CD4-positive, alpha-beta memory T cell (primary cell): ENCODE data around the gene FOCAD. TPM values are rescaled to one million over a fixed set of nuclear protein-coding genes. Genes with fewer than 3 reads are reported as not detected.

Experiments
- CTCF ChIA-PET: fragments of 350-600 bp; sonication (Branson Sonifier 250); formaldehyde crosslinking; loops from one replicate; lab custom pipeline; 2021; ENCODE audit warnings: inconsistent platforms; ENCODE audit not compliant: partially characterized antibody; lab: Charles Lee
- POLR2A ChIA-PET: fragments of 350-600 bp; sonication (Branson Sonifier 250); formaldehyde crosslinking; loops from one replicate; lab custom pipeline; 2021; ENCODE audit not compliant: partially characterized antibody; lab: Charles Lee
- DNase-seq, 5 donors: peaks; one replicate each; pipeline versions ENCODE4 v3.0.0 to v3.0.0-alpha.2; 2020 to 2022; ENCODE audit warnings: mixed read lengths in 1 of 5
- H3K27ac ChIP-seq: one replicate; pipeline ENCODE4 v1.7.0; 2013; ENCODE audit warnings: low read depth, low read length
- H3K27me3 ChIP-seq: 2 replicates; pipeline ENCODE4 v1.7.0; 2013; ENCODE audit warnings: mild to moderate bottlenecking, low read length, moderate library complexity; ENCODE audit not compliant: insufficient read depth
- H3K36me3 ChIP-seq: 2 replicates; pipeline ENCODE4 v1.7.0; 2013; ENCODE audit warnings: mild to moderate bottlenecking, low read length, moderate library complexity; ENCODE audit not compliant: insufficient read depth
- H3K4me1 ChIP-seq: 2 replicates; pipeline ENCODE4 v1.7.0; 2013; ENCODE audit warnings: mild to moderate bottlenecking, low read length, moderate library complexity; ENCODE audit not compliant: insufficient read depth
- H3K4me3 ChIP-seq, 2 donors: one replicate each; pipeline ENCODE4 v1.7.0; 2013; ENCODE audit warnings: low read length in 2 of 2, mild to moderate bottlenecking in 1 of 2
- H3K9me3 ChIP-seq, 2 donors: one replicate each; pipeline ENCODE4 v1.7.0; 2013; ENCODE audit warnings: low read length in 2 of 2, control low read depth in 1 of 2; ENCODE audit not compliant: control insufficient read depth in 1 of 2
- H3K27ac Mint-ChIP-seq, 7 donors: one replicate each; pipeline ENCODE4 v1.8.0; 2020 to 2021; ENCODE audit warnings: mixed read lengths in 7 of 7, mild to moderate bottlenecking in 6 of 7, inconsistent platforms in 3 of 7, moderate library complexity in 3 of 7
- H3K27me3 Mint-ChIP-seq, 2 donors: one replicate each; pipeline ENCODE4 v1.8.0; 2020 to 2021; ENCODE audit warnings: mixed read lengths in 2 of 2
- H3K36me3 Mint-ChIP-seq, 2 donors: one replicate each; pipeline ENCODE4 v1.8.0; 2020 to 2021; ENCODE audit warnings: mixed read lengths in 2 of 2, inconsistent platforms in 1 of 2, mild to moderate bottlenecking in 1 of 2
- H3K4me1 Mint-ChIP-seq, 4 donors: one replicate each; pipeline ENCODE4 v1.8.0; 2020 to 2021; ENCODE audit warnings: mixed read lengths in 4 of 4, mild to moderate bottlenecking in 1 of 4
- H3K4me3 Mint-ChIP-seq, 8 donors: one replicate each; pipeline ENCODE4 v1.8.0; 2020 to 2021; ENCODE audit warnings: mixed read lengths in 8 of 8, mild to moderate bottlenecking in 7 of 8, moderate library complexity in 6 of 8, inconsistent platforms in 3 of 8
- H3K9me3 Mint-ChIP-seq, 8 donors: one replicate each; pipeline ENCODE4 v1.8.0; 2020 to 2021; ENCODE audit warnings: mixed read lengths in 8 of 8, mild to moderate bottlenecking in 5 of 8, inconsistent platforms in 3 of 8, moderate library complexity in 1 of 8
- intact Hi-C: fragments of 100-400 bp; cut with micrococcal nuclease; formaldehyde crosslinking; loops from one replicate; pipeline ENCODE4 v1.15.1; 2023
- polyA plus RNA-seq, 2 donors: library from polyadenylated mRNA; unstranded; fragments of 300-500 nt; fragmentation: Illumina TruSeq; gene quantifications; one replicate each; pipeline ENCODE4 v1.2.3, GENCODE V29; 2021
- total RNA-seq, 2 experiments: library from RNA; stranded (reverse); gene quantifications; one replicate each; pipeline ENCODE4 v1.2.3, GENCODE V29; 2021

The FOCAD gene
- total and polyA plus RNA-seq, 4 experiments from 2014 or later = 12.4 to 20.6 (median 17.5) TPM

DNA sequence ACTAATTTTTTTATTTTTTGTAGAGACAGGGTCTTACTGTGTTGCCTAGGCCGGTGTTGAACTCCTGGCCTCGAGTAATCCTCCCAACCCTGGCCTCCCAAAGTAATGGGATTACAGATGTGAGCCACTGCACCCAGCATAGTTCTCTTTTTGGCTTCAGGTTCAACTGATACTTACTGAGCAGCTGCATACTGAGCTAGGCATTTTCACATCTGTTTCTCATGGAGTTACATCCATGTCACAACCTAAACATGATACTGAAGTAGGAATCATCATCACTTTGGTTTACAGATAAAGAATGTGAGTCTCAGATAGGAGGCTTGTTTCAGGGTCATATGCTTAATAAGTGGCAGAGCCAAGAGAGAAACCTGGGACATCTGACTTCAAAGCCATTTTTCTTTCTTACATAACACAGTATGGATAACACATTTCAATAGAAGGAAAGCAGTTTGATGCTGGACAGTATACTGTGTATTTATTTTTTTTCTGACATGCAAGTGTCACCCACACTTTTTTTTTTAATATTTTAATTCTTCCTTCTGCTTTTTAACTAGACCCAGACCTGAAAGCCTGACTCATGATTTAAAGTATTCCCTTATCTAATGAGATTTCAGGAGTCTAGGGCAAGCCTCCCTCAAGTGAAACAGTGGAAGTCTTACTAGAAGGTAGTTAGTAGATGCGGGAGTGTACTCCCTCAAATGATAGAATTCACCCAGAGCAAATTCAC is 256.6 kb downstream of the FOCAD start:
- Histone ChIP-seq H3K4me1 (no peaks in the 10 kb centered on the region), H3K36me3 (no peaks in the 10 kb centered on the region), H3K4me3 (no peak overlapping the region), H3K27ac (no peak overlapping the region), H3K9me3 (no peaks in the 10 kb centered on the region), H3K27me3 (no peaks in the 10 kb centered on the region)
- ChIA-PET CTCF (interaction anchor here (0.6 to 7.2 kb wide), 54 partner anchors 9 to 1476 kb away, joined by 3 to 97 read pairs (median 4); partner anchors contain the start of gene MLLT3), POLR2A (interaction anchor here (0.8 to 1.1 kb wide), 2 partner anchors 318 to 1014 kb away, joined by 3 to 5 read pairs; partner anchors contain the start of gene MLLT3)
- DNase-seq = no peak
- Mint-ChIP-seq H3K36me3 (peaks cover 10 to 11% of the 10 kb centered on the region in 2 donors), H3K9me3 (no peaks in the 10 kb centered on the region), H3K27ac (peak overlapping the region in 1 of 7 donors; percentile 77), H3K27me3 (no peaks in the 10 kb centered on the region), H3K4me1 (peaks cover 0 to 5% (median 3%) of the 10 kb centered on the region in 4 donors), H3K4me3 (no peak overlapping the region)
- intact Hi-C loops = loop anchor here (1.0 to 10.0 kb wide), 12 partner anchors 92 to 1476 kb away; partner anchors contain the start of gene HACD4

DNA sequence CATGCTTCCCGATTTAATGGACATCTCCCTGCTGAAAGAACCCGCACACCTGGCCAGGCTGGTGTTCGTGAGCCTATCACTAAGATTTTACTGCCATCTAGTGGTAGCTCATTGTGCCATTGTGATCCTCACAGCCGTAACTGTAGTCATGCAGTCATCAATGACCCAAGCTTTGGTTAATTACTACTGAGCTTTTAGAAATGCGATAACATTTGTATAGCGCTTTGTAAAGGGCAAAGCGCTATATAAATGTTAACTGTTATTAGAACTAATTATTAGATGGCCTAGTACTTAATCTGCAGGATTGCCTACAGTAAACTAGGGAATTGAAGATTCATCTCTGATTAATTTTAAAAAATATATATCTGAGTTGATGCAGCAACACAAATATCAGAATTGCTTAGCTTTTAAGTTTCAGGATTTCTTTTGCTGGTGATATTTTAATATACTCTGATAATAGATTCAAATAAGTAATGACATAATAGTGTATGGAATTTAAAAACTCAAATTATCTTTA is 257.2 kb downstream of the FOCAD start:
- H3K27ac Mint-ChIP-seq = peak overlapping the region in 1 of 7 donors; percentile 77
- CTCF ChIA-PET = interaction anchor here (0.7 to 7.2 kb wide), 54 partner anchors 8 to 1477 kb away, joined by 3 to 97 read pairs (median 4); partner anchors contain the start of gene MLLT3
- Histone ChIP-seq H3K4me1 (no peaks in the 10 kb centered on the region), H3K27me3 (no peaks in the 10 kb centered on the region), H3K9me3 (no peaks in the 10 kb centered on the region), H3K4me3 (no peak overlapping the region), H3K36me3 (no peaks in the 10 kb centered on the region), H3K27ac (no peak overlapping the region)
- POLR2A ChIA-PET = interaction anchor here (0.8 to 1.1 kb wide), 2 partner anchors 319 to 1015 kb away, joined by 3 to 5 read pairs; partner anchors contain the start of gene MLLT3
- intact Hi-C loops = loop anchor here (1.0 to 10.0 kb wide), 12 partner anchors 91 to 1476 kb away; partner anchors contain the start of gene HACD4
- no peak overlapping the region for H3K4me3 Mint-ChIP-seq
- no peaks in the 10 kb centered on the region for H3K27me3 Mint-ChIP-seq
- peak; percentile 56 to 67 (median 61) for DNase-seq
- H3K9me3 Mint-ChIP-seq = no peaks in the 10 kb centered on the region
- H3K36me3 Mint-ChIP-seq = peaks cover 7% of the 10 kb centered on the region in 2 donors
- H3K4me1 Mint-ChIP-seq = peaks cover 0 to 5% (median 3%) of the 10 kb centered on the region in 4 donors

DNA sequence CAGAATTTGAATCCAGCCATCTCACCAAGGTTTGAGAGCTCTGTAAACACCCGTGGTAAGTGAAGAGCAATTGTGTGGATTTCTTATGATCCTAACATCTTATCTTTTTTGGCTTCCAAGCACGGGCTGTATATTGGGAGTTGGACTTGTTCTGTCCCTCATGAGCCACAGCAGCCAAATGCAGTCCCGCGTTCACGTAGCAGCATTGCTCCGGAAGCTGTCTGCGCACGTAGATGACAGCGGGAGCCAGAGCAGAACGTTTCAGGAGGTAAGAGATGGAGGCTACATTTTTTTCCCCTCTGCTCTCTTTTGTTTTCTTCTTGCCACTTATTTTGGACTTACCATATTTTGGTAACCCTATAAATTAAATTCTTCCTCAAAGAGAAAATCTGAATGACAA is 260.4 kb downstream of the FOCAD start:
- no peaks in the 10 kb centered on the region for H3K9me3 Mint-ChIP-seq
- no peak for DNase-seq

DNA sequence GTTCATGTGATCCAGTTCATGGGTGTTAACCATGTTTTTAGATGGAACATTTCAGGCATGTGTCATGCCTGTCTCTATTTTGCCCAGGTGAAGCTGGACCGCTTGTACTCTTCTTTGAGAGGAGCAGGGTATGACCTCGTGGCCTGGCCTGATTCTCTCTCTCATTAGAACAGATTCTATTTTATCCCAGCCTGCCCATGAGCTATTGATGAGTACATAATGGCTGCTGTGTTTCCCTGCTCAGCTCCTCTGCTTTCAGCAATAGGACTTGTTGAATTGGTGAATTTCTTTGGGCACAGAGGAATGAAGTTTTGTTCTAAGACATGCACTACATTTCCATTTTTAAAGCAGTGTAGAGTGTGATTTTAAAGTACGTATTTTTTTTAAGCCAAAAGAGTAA is 261.2 kb downstream of the FOCAD start:
- no peaks in the 10 kb centered on the region for H3K27me3 ChIP-seq
- Mint-ChIP-seq H3K27me3 (no peaks in the 10 kb centered on the region), H3K4me3 (no peak overlapping the region), H3K27ac (no peak overlapping the region), H3K4me1 (peaks cover 0 to 5% (median 3%) of the 10 kb centered on the region in 4 donors), H3K9me3 (no peaks in the 10 kb centered on the region), H3K36me3 (peaks cover 9 to 21% of the 10 kb centered on the region in 2 donors)
- DNase-seq = no peak
- no peaks in the 10 kb centered on the region for H3K9me3 ChIP-seq
- no peak overlapping the region for H3K27ac ChIP-seq
- CTCF ChIA-PET = interaction anchor here (4.6 to 7.2 kb wide), 2 partner anchors 166 to 1019 kb away, joined by 42 to 97 read pairs; no protein-coding TSS in a partner anchor
- intact Hi-C loops = loop anchor here (10.0 kb wide), 1 partner anchor 900 kb away; no protein-coding TSS in a partner anchor
- POLR2A ChIA-PET = no interaction called here
- H3K36me3 ChIP-seq = no peaks in the 10 kb centered on the region
- H3K4me3 ChIP-seq = no peak overlapping the region
- no peaks in the 10 kb centered on the region for H3K4me1 ChIP-seq

More for the DNA sequence above, 260.4 kb downstream of the FOCAD start:
- H3K9me3 ChIP-seq = no peaks in the 10 kb centered on the region
- peaks cover 0 to 5% (median 3%) of the 10 kb centered on the region in 4 donors for H3K4me1 Mint-ChIP-seq
- H3K27ac Mint-ChIP-seq = no peak overlapping the region
- no peak overlapping the region for H3K4me3 ChIP-seq
- no peaks in the 10 kb centered on the region for H3K36me3 ChIP-seq
- intact Hi-C loops = loop anchor here (5.0 to 10.0 kb wide), 2 partner anchors 88 to 900 kb away; partner anchors contain the start of gene HACD4
- no peaks in the 10 kb centered on the region for H3K27me3 Mint-ChIP-seq
- ChIA-PET CTCF (interaction anchor here (4.6 to 7.2 kb wide), 2 partner anchors 167 to 1019 kb away, joined by 42 to 97 read pairs; no protein-coding TSS in a partner anchor), POLR2A (no interaction called here)
- H3K27me3 ChIP-seq = no peaks in the 10 kb centered on the region
- H3K4me1 ChIP-seq = no peaks in the 10 kb centered on the region
- no peak overlapping the region for H3K27ac ChIP-seq
- peaks cover 11 to 21% of the 10 kb centered on the region in 2 donors for H3K36me3 Mint-ChIP-seq
- no peak overlapping the region for H3K4me3 Mint-ChIP-seq

DNA sequence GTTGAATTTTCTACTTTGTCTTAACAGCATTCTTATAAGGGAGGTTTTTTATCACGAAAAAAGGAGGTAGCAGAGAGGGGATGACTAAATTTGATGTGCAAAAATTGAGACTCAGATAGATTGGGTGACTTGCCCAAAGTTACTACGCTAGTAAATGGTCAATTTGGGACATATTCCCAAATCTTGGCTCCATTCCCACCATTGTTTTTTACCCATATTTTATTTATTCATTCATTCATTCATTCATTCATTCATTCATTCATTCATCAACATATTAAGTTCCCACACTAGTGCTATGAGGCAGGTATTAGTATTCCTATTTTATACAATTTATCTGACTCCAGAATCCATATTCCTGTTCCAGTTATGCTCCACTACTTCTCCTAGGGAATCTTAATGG is 261.8 kb downstream of the FOCAD start:
- intact Hi-C loops = loop anchor here (10.0 kb wide), 1 partner anchor 901 kb away; no protein-coding TSS in a partner anchor
- Mint-ChIP-seq H3K4me3 (no peak overlapping the region), H3K9me3 (no peaks in the 10 kb centered on the region), H3K27ac (no peak overlapping the region), H3K4me1 (peaks cover 0 to 4% (median 2%) of the 10 kb centered on the region in 4 donors), H3K27me3 (no peaks in the 10 kb centered on the region), H3K36me3 (peaks cover 13 to 21% of the 10 kb centered on the region in 2 donors)
- ChIA-PET POLR2A (interaction anchor here (1.2 kb wide), 1 partner anchor 324 kb away, joined by 4 read pairs; the partner anchor contains the start of gene MLLT3), CTCF (interaction anchor here (7.2 kb wide), 1 partner anchor 1020 kb away, joined by 97 read pairs; no protein-coding TSS in a partner anchor)
- no peaks in the 10 kb centered on the region for H3K4me1 ChIP-seq
- H3K9me3 ChIP-seq = no peaks in the 10 kb centered on the region
- no peaks in the 10 kb centered on the region for H3K27me3 ChIP-seq
- no peak overlapping the region for H3K4me3 ChIP-seq
- no peak overlapping the region for H3K27ac ChIP-seq
- H3K36me3 ChIP-seq = no peaks in the 10 kb centered on the region
- DNase-seq = no peak

DNA sequence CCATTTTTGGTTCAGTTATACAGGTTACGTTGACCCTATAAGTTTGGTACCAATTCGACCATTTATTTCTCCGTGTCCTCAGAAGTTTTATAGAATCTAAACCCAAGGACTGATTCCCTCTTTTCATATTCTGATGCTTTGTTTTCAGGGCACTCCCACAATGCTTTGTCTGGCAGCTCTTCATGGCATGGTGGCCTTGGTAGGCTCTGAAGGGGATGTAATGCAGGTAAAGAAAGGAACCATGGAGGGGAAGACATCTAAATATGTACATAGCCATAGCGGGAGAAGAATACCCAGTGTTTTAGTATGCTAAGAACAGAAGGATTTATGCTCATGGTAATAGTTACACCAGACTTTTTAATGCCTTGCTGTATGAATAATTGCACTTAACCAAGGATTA is 264.6 kb downstream of the FOCAD start:
- H3K4me3 Mint-ChIP-seq = no peak overlapping the region
- intact Hi-C loops = loop anchor here (10.0 kb wide), 1 partner anchor 904 kb away; no protein-coding TSS in a partner anchor
- no peaks in the 10 kb centered on the region for H3K4me1 Mint-ChIP-seq
- no peak for DNase-seq
- Histone ChIP-seq H3K4me1 (no peaks in the 10 kb centered on the region), H3K27me3 (no peaks in the 10 kb centered on the region), H3K36me3 (peaks cover 6% of the 10 kb centered on the region), H3K9me3 (no peaks in the 10 kb centered on the region), H3K4me3 (no peak overlapping the region), H3K27ac (no peak overlapping the region)
- H3K36me3 Mint-ChIP-seq = peaks cover 36 to 43% of the 10 kb centered on the region in 2 donors
- ChIA-PET POLR2A (interaction anchor here (1.4 kb wide), 1 partner anchor 326 kb away, joined by 3 read pairs; the partner anchor contains the start of gene MLLT3), CTCF (interaction anchor here (1.1 to 1.5 kb wide), 2 partner anchors 8 to 324 kb away, joined by 7 read pairs; no protein-coding TSS in a partner anchor)
- H3K27me3 Mint-ChIP-seq = no peaks in the 10 kb centered on the region
- H3K9me3 Mint-ChIP-seq = no peaks in the 10 kb centered on the region
- no peak overlapping the region for H3K27ac Mint-ChIP-seq
